HepG2 (cell line): Measurements from ENCODE around the gene CENPP. TPM values are rescaled to one million over a fixed set of nuclear protein-coding genes. Genes with fewer than 3 reads are reported as not detected.

Source experiments
- ATAC-seq: fragments of 200-7000 bp; cut with Tn5 transposase; 3 replicates; pipeline ENCODE4 v1.9.1; 2020; ENCODE audit warnings: mild to moderate bottlenecking, moderate library complexity
- BruUV-seq: library from RNA; stranded (reverse); fragments of 400-500 nt; replicated peaks from 2 replicates; lab custom pipeline; 2021; lab: Mats Ljungman, UMichigan
- CTCF ChIA-PET: fragments of 300-600 bp; formaldehyde crosslinking; extraction: SDS; loops from one replicate; lab custom pipeline; 2021; ENCODE audit warnings: low total read pairs, inconsistent platforms, low intra/inter-chr PET ratio; lab: Yijun Ruan, JAX
- POLR2A ChIA-PET: fragments of 350-600 bp; sonication (Branson Sonifier 250); formaldehyde crosslinking; loops from one replicate; lab custom pipeline; 2020; ENCODE audit warnings: antibody characterized with exemption, inconsistent platforms; lab: Yijun Ruan, JAX
- DNase-seq: peaks from one replicate; pipeline ENCODE4 v3.0.0-alpha.2; 2015; ENCODE audit warnings: low spot score
- FAIRE-seq: peaks from 3 replicates; lab custom pipeline; 2011; peaks lifted over from hg19 to GRCh38; lab: Jason Lieb, UNC
- H2AFZ ChIP-seq: one replicate; pipeline ENCODE4 v1.6.1; 2011; ENCODE audit warnings: low read length, inconsistent platforms
- H3K27ac ChIP-seq: fragments of 300-600 bp; 3 replicates; pipeline ENCODE4 v1.8.0; 2011; ENCODE audit warnings: mixed run types, mild to moderate bottlenecking, mixed read lengths, low read length, inconsistent platforms; ENCODE audit not compliant: insufficient read depth; ENCODE audit errors: extremely low read length
- H3K27me3 ChIP-seq, 2 experiments: fragments of 200-600 bp in 1 of 2; 2 replicates in 1 of 2; 3 replicates in 1 of 2; pipeline versions ENCODE4 v1.6.0 to v1.8.0; 2011; ENCODE audit warnings: low read length in 2 of 2, mild to moderate bottlenecking in 2 of 2, moderate library complexity in 2 of 2, inconsistent platforms in 1 of 2; ENCODE audit not compliant: insufficient read depth in 2 of 2, control insufficient read depth in 1 of 2
- H3K36me3 ChIP-seq, 2 experiments: fragments of 200-600 bp in 1 of 2; replicated peaks in 1 of 2; 2 replicates in 1 of 2; 3 replicates in 1 of 2; pipeline versions ENCODE4 v1.5.1 to v1.8.0; 2011; ENCODE audit warnings: low read length in 2 of 2, inconsistent platforms in 1 of 2; ENCODE audit not compliant: insufficient read depth in 2 of 2, control insufficient read depth in 1 of 2
- H3K4me1 ChIP-seq: 2 replicates; pipeline ENCODE4 v1.5.1; 2012; ENCODE audit warnings: low read length, inconsistent platforms; ENCODE audit not compliant: insufficient read depth
- H3K4me2 ChIP-seq: 2 replicates; pipeline ENCODE4 v1.6.0; 2011; ENCODE audit warnings: low read depth, low read length, inconsistent platforms
- H3K4me3 ChIP-seq, 3 experiments: fragments of 200-600 bp in 1 of 3; sonication (generic), shearing (Covaris generic) in 1 of 3; replicated peaks in 1 of 3; 2 replicates each; pipeline ENCODE4 v1.5.1; 2011 to 2016; ENCODE audit warnings: low read length in 3 of 3, inconsistent platforms in 2 of 3, low read depth in 2 of 3, mild to moderate bottlenecking in 2 of 3, control low read depth in 1 of 3, mixed read lengths in 1 of 3; ENCODE audit not compliant: insufficient read depth in 1 of 3
- H3K79me2 ChIP-seq: one replicate; pipeline ENCODE4 v1.6.1; 2011; ENCODE audit warnings: low read length, inconsistent platforms; ENCODE audit not compliant: insufficient read depth
- H3K9ac ChIP-seq: 2 replicates; pipeline ENCODE4 v1.6.0; 2011; ENCODE audit warnings: mild to moderate bottlenecking, low read depth, low read length, inconsistent platforms; ENCODE audit not compliant: insufficient read depth
- H3K9me3 ChIP-seq: 2 replicates; pipeline ENCODE4 v1.5.1; 2012; ENCODE audit warnings: mild to moderate bottlenecking, low read length
- H4K20me1 ChIP-seq: 2 replicates; pipeline ENCODE4 v1.6.0; 2011; ENCODE audit warnings: inconsistent platforms, mild to moderate bottlenecking, low read length, moderate library complexity; ENCODE audit not compliant: insufficient read depth
- CHD4 ChIP-seq: fragments of 200-600 bp; sonication (generic); IDR thresholded peaks from 2 replicates; pipeline ENCODE4 v1.7.0; 2017; ENCODE audit warnings: mild to moderate bottlenecking, low read length, borderline replicate concordance
- HOXA7 ChIP-seq: sonication (generic); formaldehyde crosslinking; IDR thresholded peaks from 2 replicates; pipeline ENCODE4 v1.8.1; 2022; ENCODE audit warnings: mild to moderate bottlenecking, missing genetic modification reagents, moderate library complexity
- NCOA5 ChIP-seq: sonication (generic); formaldehyde crosslinking; IDR thresholded peaks from 2 replicates; pipeline ENCODE4 v1.4.0; 2020; ENCODE audit warnings: missing genetic modification reagents
- NR2F6 ChIP-seq, 2 experiments: IDR thresholded peaks; 2 replicates each; pipeline ENCODE4 v1.6.1; 2016; ENCODE audit warnings: antibody characterized with exemption in 1 of 2, mild to moderate bottlenecking in 1 of 2
- TFDP1 ChIP-seq: IDR thresholded peaks from 2 replicates; pipeline ENCODE4 v1.6.1; 2016; ENCODE audit warnings: missing compliant biosample characterization, missing genetic modification reagents, borderline replicate concordance
- TSC22D2 ChIP-seq: sonication (generic); formaldehyde crosslinking; IDR thresholded peaks from 2 replicates; pipeline ENCODE4 v1.5.1; 2020; ENCODE audit warnings: missing genetic modification reagents, mild to moderate bottlenecking, borderline replicate concordance
- U2AF2 ChIP-seq: fragments of 200-400 bp; formaldehyde crosslinking; IDR thresholded peaks from 2 replicates; pipeline ENCODE4 v1.6.1; 2017; ENCODE audit warnings: low read depth, mild to moderate bottlenecking, low read length
- XRCC5 ChIP-seq: fragments of 200-400 bp; formaldehyde crosslinking; optimal IDR thresholded peaks from 2 replicates; pipeline ENCODE3; 2017; ENCODE audit warnings: mild to moderate bottlenecking, low read length
- ZNF576 ChIP-seq: sonication (generic); formaldehyde crosslinking; IDR thresholded peaks from 2 replicates; pipeline ENCODE4 v1.4.0; 2020; ENCODE audit warnings: mild to moderate bottlenecking, missing genetic modification reagents
- ZNF737 ChIP-seq: sonication (generic); formaldehyde crosslinking; IDR thresholded peaks from 2 replicates; pipeline ENCODE4 v1.5.0; 2020; ENCODE audit warnings: missing genetic modification reagents, mild to moderate bottlenecking, borderline replicate concordance
- ZNF75D ChIP-seq: sonication (generic); formaldehyde crosslinking; IDR thresholded peaks from 2 replicates; pipeline ENCODE4 v1.8.1; 2023; ENCODE audit warnings: missing genetic modification reagents, mild to moderate bottlenecking, borderline replicate concordance
- WGBS: methylation state at CpG from one replicate; pipeline ENCODE4 v1.1.6; 2017; ENCODE audit warnings: low lambda C conversion rate; 5-methylcytosine and 5-hydroxymethylcytosine counted together
- in situ Hi-C: cut with HindIII; loops from 2 replicates; pipeline ENCODE4 v1.10.0; 2017; ENCODE audit warnings: low pct_unique_long_range_greater_than_20kb; ENCODE audit not compliant: extremely low pct_ligation_motif_present
- intact Hi-C: fragments of 100-400 bp; cut with micrococcal nuclease; formaldehyde crosslinking; loops from one replicate; pipeline ENCODE4 v1.10.0; 2022; ENCODE audit not compliant: unreplicated experiment
- polyA plus RNA-seq, 8 experiments: library from polyadenylated mRNA; depleted of rRNA in 3 of 8; stranded (reverse) in 7 of 8; unstranded in 1 of 8; fragments of >200 nt; fragmentation: Illumina TruSeq in 4 of 8; extraction: Trizol in 4 of 8; gene quantifications; 2 replicates each; pipeline versions ENCODE4 v1.2.1 to v1.2.3, GENCODE V29; 2011 to 2016; ENCODE audit warnings: low read depth in 4 of 8, missing spikeins in 1 of 8, mixed read lengths in 1 of 8; ENCODE audit not compliant: insufficient read depth in 1 of 8
- total RNA-seq, 5 experiments: library from RNA; depleted of rRNA; stranded (reverse); fragments of >200 nt; fragmentation: Illumina TruSeq; extraction: Trizol; gene quantifications; 2 replicates each; pipeline ENCODE4 v1.2.3, GENCODE V29; 2016; ENCODE audit warnings: low read depth in 1 of 5
- TF ChIP-seq, protein P1 (sequence below): fragments of 450-650 bp; IDR thresholded peaks from 2 replicates; pipeline ENCODE4 v1.6.1; 2017; ENCODE audit warnings: mild to moderate bottlenecking
- TF ChIP-seq, protein P2 (sequence below): sonication (generic); formaldehyde crosslinking; IDR thresholded peaks from 2 replicates; pipeline ENCODE4 v1.5.1; 2020; ENCODE audit warnings: mild to moderate bottlenecking, missing genetic modification reagents, moderate library complexity
- TF ChIP-seq, protein P3 (sequence below): IDR thresholded peaks from 2 replicates; pipeline ENCODE4 v1.6.1; 2016; ENCODE audit warnings: control low read depth

Gene CENPP
- total and polyA plus RNA-seq, 2 of the 13 experiments (the other 11 are each of a cell fraction or from before 2014, with no cell fraction given), result 2.0 to 11.4 TPM

DNA sequence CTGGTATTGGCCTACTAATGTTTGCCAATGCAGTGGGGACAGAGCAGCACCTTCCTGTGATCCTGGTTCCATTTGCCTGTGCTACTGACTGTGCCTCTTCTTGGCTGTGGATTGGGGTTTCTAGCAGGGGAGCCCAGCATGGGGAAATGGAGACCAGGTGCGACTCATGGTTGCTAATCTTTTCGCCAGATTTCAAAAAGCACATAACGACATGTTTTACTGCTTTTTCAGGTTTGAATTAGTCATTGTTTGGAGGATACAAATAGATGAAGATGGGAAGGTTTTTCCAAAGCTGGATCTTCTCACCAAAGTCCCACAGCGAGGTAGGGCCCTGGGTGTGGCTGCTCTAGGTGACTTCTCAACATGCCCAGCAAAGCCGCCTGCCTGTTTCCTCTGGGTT is 286.5 kb downstream of the CENPP start (continued):
- TF ChIP-seq ZNF576 (CRISPR knock-in tag) (no peak), ZNF737 (CRISPR knock-in tag) (no peak), HOXA7 (CRISPR knock-in tag) (no peak), NCOA5 (CRISPR knock-in tag) (no peak), NR2F6 (IDR thresholded peaks at IDR 0.05) (no peak), NR2F6 (CRISPR knock-in tag; IDR thresholded peaks at IDR 0.05) (no peak)
- TF ChIP-seq, protein P1, sequence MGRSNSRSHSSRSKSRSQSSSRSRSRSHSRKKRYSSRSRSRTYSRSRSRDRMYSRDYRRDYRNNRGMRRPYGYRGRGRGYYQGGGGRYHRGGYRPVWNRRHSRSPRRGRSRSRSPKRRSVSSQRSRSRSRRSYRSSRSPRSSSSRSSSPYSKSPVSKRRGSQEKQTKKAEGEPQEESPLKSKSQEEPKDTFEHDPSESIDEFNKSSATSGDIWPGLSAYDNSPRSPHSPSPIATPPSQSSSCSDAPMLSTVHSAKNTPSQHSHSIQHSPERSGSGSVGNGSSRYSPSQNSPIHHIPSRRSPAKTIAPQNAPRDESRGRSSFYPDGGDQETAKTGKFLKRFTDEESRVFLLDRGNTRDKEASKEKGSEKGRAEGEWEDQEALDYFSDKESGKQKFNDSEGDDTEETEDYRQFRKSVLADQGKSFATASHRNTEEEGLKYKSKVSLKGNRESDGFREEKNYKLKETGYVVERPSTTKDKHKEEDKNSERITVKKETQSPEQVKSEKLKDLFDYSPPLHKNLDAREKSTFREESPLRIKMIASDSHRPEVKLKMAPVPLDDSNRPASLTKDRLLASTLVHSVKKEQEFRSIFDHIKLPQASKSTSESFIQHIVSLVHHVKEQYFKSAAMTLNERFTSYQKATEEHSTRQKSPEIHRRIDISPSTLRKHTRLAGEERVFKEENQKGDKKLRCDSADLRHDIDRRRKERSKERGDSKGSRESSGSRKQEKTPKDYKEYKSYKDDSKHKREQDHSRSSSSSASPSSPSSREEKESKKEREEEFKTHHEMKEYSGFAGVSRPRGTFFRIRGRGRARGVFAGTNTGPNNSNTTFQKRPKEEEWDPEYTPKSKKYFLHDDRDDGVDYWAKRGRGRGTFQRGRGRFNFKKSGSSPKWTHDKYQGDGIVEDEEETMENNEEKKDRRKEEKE, result no peak

GRCh38 chr9:92612816-92613215 is 287.1 kb downstream of the CENPP start:
- Histone ChIP-seq H4K20me1 (no peaks in the 10 kb centered on the region), H3K4me1 (peaks cover 55% of the 10 kb centered on the region), H3K36me3 (peaks cover 2 to 17% of the 10 kb centered on the region in 2 experiments; a peak in 4 of 5 replicates), H2AFZ (no peak overlapping the region), H3K4me3 (no peak overlapping the region), H3K9ac (no peak overlapping the region), H3K9me3 (no peaks in the 10 kb centered on the region), H3K79me2 (no peaks in the 10 kb centered on the region), H3K4me2 (no peak overlapping the region), H3K27ac (no peak overlapping the region), H3K27me3 (no peaks in the 10 kb centered on the region)
- CTCF ChIA-PET, result no interaction called here
- in situ Hi-C loops (no loop called here), intact Hi-C loops (no loop called here)
- POLR2A ChIA-PET, result no interaction called here
- 96% methylated on average over 11 of the region's 11 CpGs for WGBS
- BruUV-seq, result no TSS peak
- ATAC-seq, result no peak
- no peak for DNase-seq
- FAIRE-seq, result no peak
- TF ChIP-seq TSC22D2 (CRISPR knock-in tag), result no peak
- no peak for TF ChIP-seq TFDP1
- TF ChIP-seq, protein P2, sequence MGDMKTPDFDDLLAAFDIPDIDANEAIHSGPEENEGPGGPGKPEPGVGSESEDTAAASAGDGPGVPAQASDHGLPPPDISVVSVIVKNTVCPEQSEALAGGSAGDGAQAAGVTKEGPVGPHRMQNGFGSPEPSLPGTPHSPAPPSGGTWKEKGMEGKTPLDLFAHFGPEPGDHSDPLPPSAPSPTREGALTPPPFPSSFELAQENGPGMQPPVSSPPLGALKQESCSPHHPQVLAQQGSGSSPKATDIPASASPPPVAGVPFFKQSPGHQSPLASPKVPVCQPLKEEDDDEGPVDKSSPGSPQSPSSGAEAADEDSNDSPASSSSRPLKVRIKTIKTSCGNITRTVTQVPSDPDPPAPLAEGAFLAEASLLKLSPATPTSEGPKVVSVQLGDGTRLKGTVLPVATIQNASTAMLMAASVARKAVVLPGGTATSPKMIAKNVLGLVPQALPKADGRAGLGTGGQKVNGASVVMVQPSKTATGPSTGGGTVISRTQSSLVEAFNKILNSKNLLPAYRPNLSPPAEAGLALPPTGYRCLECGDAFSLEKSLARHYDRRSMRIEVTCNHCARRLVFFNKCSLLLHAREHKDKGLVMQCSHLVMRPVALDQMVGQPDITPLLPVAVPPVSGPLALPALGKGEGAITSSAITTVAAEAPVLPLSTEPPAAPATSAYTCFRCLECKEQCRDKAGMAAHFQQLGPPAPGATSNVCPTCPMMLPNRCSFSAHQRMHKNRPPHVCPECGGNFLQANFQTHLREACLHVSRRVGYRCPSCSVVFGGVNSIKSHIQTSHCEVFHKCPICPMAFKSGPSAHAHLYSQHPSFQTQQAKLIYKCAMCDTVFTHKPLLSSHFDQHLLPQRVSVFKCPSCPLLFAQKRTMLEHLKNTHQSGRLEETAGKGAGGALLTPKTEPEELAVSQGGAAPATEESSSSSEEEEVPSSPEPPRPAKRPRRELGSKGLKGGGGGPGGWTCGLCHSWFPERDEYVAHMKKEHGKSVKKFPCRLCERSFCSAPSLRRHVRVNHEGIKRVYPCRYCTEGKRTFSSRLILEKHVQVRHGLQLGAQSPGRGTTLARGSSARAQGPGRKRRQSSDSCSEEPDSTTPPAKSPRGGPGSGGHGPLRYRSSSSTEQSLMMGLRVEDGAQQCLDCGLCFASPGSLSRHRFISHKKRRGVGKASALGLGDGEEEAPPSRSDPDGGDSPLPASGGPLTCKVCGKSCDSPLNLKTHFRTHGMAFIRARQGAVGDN, result no peak
- TF ChIP-seq XRCC5, result no peak
- TF ChIP-seq, protein P3, sequence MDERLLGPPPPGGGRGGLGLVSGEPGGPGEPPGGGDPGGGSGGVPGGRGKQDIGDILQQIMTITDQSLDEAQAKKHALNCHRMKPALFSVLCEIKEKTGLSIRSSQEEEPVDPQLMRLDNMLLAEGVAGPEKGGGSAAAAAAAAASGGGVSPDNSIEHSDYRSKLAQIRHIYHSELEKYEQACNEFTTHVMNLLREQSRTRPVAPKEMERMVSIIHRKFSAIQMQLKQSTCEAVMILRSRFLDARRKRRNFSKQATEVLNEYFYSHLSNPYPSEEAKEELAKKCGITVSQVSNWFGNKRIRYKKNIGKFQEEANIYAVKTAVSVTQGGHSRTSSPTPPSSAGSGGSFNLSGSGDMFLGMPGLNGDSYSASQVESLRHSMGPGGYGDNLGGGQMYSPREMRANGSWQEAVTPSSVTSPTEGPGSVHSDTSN, result no peak
- no peak for TF ChIP-seq U2AF2
- TF ChIP-seq CHD4, result no peak
- TF ChIP-seq ZNF75D (CRISPR knock-in tag), result no peak
